PC-3 (cell line): ENCODE measurements around the gene MSI2. TPM values are rescaled to one million over a fixed set of nuclear protein-coding genes. Genes with fewer than 3 reads are reported as not detected.

Experiments
- ATAC-seq: fragments of 200-7000 bp; cut with Tn5 transposase; 2 replicates; pipeline ENCODE4 v1.9.1; 2020; ENCODE audit warnings: mild to moderate bottlenecking, moderate library complexity
- BruUV-seq: library from RNA; stranded (reverse); fragments of 400-500 nt; replicated peaks from 2 replicates; lab custom pipeline; 2021; lab: Mats Ljungman, UMichigan
- CTCF ChIA-PET: fragments of 300-600 bp; sonication (Branson Sonifier 250); formaldehyde crosslinking; loops from one replicate; lab custom pipeline; 2022; ENCODE audit warnings: antibody characterized with exemption; lab: Charles Lee
- POLR2A ChIA-PET: fragments of 300-600 bp; sonication (Branson Sonifier 250); formaldehyde crosslinking; loops from one replicate; lab custom pipeline; 2022; ENCODE audit warnings: antibody characterized with exemption; ENCODE audit not compliant: unreplicated experiment; lab: Charles Lee
- DNase-seq: peaks from one replicate; pipeline ENCODE4 v3.0.0-alpha.2; 2015
- H2AFZ ChIP-seq: fragments of 300-600 bp; sonication (generic); 2 replicates; pipeline ENCODE4 v1.6.0; 2016; ENCODE audit warnings: antibody characterized with exemption, low read length
- H3F3A ChIP-seq: fragments of 300-600 bp; sonication (generic); one replicate; pipeline ENCODE4 v1.6.0; 2017; ENCODE audit warnings: antibody characterized with exemption, low read length, control low read depth, mild to moderate bottlenecking; ENCODE audit not compliant: unreplicated experiment
- H3K27ac ChIP-seq: fragments of 300-600 bp; sonication (generic); 2 replicates; pipeline ENCODE4 v1.5.1; 2016; ENCODE audit warnings: mild to moderate bottlenecking, low read length
- H3K27me3 ChIP-seq: fragments of 300-600 bp; sonication (generic); 2 replicates; pipeline ENCODE4 v1.6.1; 2016; ENCODE audit warnings: low read length, mixed read lengths
- H3K36me3 ChIP-seq: fragments of 300-600 bp; sonication (generic); 2 replicates; pipeline ENCODE4 v1.6.1; 2016; ENCODE audit warnings: low read depth, mixed run types, low read length, mixed read lengths
- H3K4me1 ChIP-seq: fragments of 300-600 bp; sonication (generic); 2 replicates; pipeline ENCODE4 v1.5.1; 2016; ENCODE audit warnings: low read length; ENCODE audit not compliant: insufficient read depth
- H3K4me2 ChIP-seq: fragments of 300-600 bp; sonication (generic); 2 replicates; pipeline ENCODE4 v1.6.0; 2016; ENCODE audit warnings: low read length
- H3K4me3 ChIP-seq: fragments of 300-600 bp; sonication (generic); 2 replicates; pipeline ENCODE4 v1.5.1; 2016; ENCODE audit warnings: mild to moderate bottlenecking, low read length, mixed read lengths
- H3K79me2 ChIP-seq: fragments of 300-600 bp; sonication (generic); 2 replicates; pipeline ENCODE4 v1.6.1; 2017; ENCODE audit warnings: low read length, mixed read lengths
- H3K9ac ChIP-seq: fragments of 300-600 bp; sonication (generic); 2 replicates; pipeline ENCODE4 v1.6.0; 2016; ENCODE audit warnings: mild to moderate bottlenecking, low read length
- H3K9me2 ChIP-seq: fragments of 300-600 bp; sonication (generic); replicated peaks from 2 replicates; pipeline ENCODE4 v1.6.1; 2016; ENCODE audit warnings: mixed run types, low read length, mixed read lengths
- H3K9me3 ChIP-seq: fragments of 300-600 bp; sonication (generic); 2 replicates; pipeline ENCODE4 v1.6.1; 2016; ENCODE audit warnings: low read length, mixed read lengths
- H4K20me1 ChIP-seq: fragments of 300-600 bp; sonication (generic); 2 replicates; pipeline ENCODE4 v1.6.1; 2016; ENCODE audit warnings: low read length, mixed read lengths
- EZH2 ChIP-seq: fragments of 300-600 bp; sonication (generic); IDR thresholded peaks from one replicate; pipeline ENCODE4 v1.6.1; 2017; ENCODE audit warnings: antibody characterized with exemption, mild to moderate bottlenecking, low read length; ENCODE audit not compliant: unreplicated experiment
- EZH2phosphoT487 ChIP-seq: fragments of 300-600 bp; sonication (generic); IDR thresholded peaks from 2 replicates; pipeline ENCODE4 v1.6.1; 2018; ENCODE audit warnings: mild to moderate bottlenecking, antibody characterized with exemption, low read length, borderline replicate concordance
- intact Hi-C: fragments of 100-400 bp; cut with micrococcal nuclease; formaldehyde crosslinking; loops from 2 replicates; pipeline ENCODE4 v1.9.0; 2023
- total RNA-seq: library from RNA; depleted of rRNA; stranded (reverse); fragments of >200 nt; gene quantifications from 2 replicates; pipeline ENCODE4 v1.2.3, GENCODE V29; 2014
- TF ChIP-seq, protein P1 (sequence below): fragments of 300-600 bp; sonication (generic); conservative IDR thresholded peaks from 2 replicates; pipeline ENCODE4 v1.5.1; 2017; ENCODE audit warnings: antibody characterized with exemption, low read depth, mild to moderate bottlenecking, low read length

MSI2 gene
- total RNA-seq, 1 experiment from 2014 or later: 54.7 TPM

DNA sequence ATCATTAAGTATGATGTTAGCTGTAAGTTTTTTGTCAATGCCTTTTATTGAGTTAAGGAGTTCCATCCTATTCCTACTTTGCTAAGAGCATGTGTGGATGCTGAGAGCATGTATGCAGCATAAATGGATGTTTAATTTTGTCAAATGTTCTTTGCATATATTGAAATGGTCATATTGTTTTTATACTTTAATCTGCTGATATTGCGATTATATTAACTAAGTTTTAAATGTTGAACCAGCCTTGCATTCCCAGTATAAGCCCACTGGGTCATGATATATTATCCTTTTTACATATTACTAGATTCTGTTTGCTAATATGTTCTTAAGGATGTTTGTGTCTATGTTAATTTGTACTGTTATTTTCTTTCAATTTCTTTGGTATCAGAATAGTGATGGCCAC lies 435.6 kb downstream of the MSI2 start:
- no peak overlapping the region for H3K4me3 ChIP-seq
- intact Hi-C loops: no loop called here
- H2AFZ ChIP-seq: no peak overlapping the region
- no peaks in the 10 kb centered on the region for H3K27me3 ChIP-seq
- CTCF ChIA-PET: no interaction called here
- H4K20me1 ChIP-seq: no peaks in the 10 kb centered on the region
- no peaks in the 10 kb centered on the region for H3K9me3 ChIP-seq
- ATAC-seq: no peak
- no peaks in the 10 kb centered on the region for H3K36me3 ChIP-seq
- H3K27ac ChIP-seq: no peak overlapping the region
- no peak overlapping the region for H3K9ac ChIP-seq
- no peaks in the 10 kb centered on the region for H3K9me2 ChIP-seq
- H3K79me2 ChIP-seq: no peaks in the 10 kb centered on the region
- no peaks in the 10 kb centered on the region for H3K4me1 ChIP-seq
- H3K4me2 ChIP-seq: no peak overlapping the region
- DNase-seq: no peak
- BruUV-seq: no TSS peak
- TF ChIP-seq, protein P1, sequence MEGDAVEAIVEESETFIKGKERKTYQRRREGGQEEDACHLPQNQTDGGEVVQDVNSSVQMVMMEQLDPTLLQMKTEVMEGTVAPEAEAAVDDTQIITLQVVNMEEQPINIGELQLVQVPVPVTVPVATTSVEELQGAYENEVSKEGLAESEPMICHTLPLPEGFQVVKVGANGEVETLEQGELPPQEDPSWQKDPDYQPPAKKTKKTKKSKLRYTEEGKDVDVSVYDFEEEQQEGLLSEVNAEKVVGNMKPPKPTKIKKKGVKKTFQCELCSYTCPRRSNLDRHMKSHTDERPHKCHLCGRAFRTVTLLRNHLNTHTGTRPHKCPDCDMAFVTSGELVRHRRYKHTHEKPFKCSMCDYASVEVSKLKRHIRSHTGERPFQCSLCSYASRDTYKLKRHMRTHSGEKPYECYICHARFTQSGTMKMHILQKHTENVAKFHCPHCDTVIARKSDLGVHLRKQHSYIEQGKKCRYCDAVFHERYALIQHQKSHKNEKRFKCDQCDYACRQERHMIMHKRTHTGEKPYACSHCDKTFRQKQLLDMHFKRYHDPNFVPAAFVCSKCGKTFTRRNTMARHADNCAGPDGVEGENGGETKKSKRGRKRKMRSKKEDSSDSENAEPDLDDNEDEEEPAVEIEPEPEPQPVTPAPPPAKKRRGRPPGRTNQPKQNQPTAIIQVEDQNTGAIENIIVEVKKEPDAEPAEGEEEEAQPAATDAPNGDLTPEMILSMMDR: no peak
- no peak for TF ChIP-seq EZH2phosphoT487
- H3F3A ChIP-seq: no peaks in the 10 kb centered on the region
- POLR2A ChIA-PET: no interaction called here

DNA sequence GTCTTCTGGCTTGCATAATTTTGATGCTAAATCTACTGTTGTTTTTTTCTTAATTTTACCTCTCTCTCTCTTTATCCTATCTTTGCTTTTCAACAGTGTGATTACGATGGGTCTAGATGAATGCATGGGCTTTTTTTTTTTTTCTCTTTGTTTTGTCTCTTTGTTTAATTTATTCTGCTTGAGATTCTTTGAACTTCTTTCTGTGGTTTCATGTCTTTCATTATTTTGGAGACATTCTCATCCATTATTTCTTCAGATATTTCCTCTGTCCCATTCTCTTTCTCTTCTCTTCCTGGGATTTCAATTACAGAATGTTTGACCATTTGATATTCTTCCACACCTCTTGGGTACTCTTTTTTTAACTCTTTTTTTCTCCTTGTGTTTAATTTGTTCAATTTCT lies 436.4 kb downstream of the MSI2 start:
- Histone ChIP-seq H4K20me1 (no peaks in the 10 kb centered on the region), H3K9me3 (no peaks in the 10 kb centered on the region), H3K9ac (no peak overlapping the region), H3K9me2 (no peaks in the 10 kb centered on the region), H3K4me1 (no peaks in the 10 kb centered on the region), H3K36me3 (no peaks in the 10 kb centered on the region), H2AFZ (no peak overlapping the region), H3K27ac (no peak overlapping the region), H3K27me3 (no peaks in the 10 kb centered on the region), H3K79me2 (no peaks in the 10 kb centered on the region), H3K4me2 (no peak overlapping the region), H3K4me3 (no peak overlapping the region), H3F3A (no peaks in the 10 kb centered on the region)
- CTCF ChIA-PET: no interaction called here
- intact Hi-C loops: no loop called here
- no TSS peak for BruUV-seq
- ATAC-seq (no peak), DNase-seq (no peak)
- POLR2A ChIA-PET: no interaction called here
- TF ChIP-seq, protein P1: no peak
- TF ChIP-seq EZH2phosphoT487 (no peak), EZH2 (no peak)

DNA sequence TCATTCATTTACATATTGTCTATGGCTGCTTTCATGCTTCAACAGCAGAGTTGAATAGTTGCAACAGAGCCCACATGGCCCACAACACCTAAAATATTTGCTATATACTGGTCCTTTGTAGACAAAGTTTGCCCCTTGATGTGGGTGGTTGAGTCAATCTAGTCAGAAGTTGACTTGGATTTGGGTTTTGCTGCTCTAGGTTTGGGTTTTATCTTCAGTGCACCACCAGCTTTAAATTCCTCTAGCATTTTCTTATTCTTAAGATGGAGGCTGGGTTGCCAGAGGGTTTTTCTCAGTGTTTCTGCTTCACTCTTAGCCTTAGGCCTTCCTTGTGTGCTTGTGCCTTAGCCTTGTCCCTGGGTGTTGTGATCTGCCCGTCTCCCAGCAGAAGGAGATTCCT lies 437.7 kb downstream of the MSI2 start:
- H3F3A ChIP-seq: no peaks in the 10 kb centered on the region
- H3K4me1 ChIP-seq: no peaks in the 10 kb centered on the region
- CTCF ChIA-PET: no interaction called here
- no peak for DNase-seq
- H3K9me3 ChIP-seq: no peaks in the 10 kb centered on the region
- H3K4me2 ChIP-seq: no peak overlapping the region
- no peak for ATAC-seq
- no peak overlapping the region for H2AFZ ChIP-seq
- no peak overlapping the region for H3K9ac ChIP-seq
- no peaks in the 10 kb centered on the region for H3K9me2 ChIP-seq
- BruUV-seq: no TSS peak
- H3K4me3 ChIP-seq: no peak overlapping the region
- no peak overlapping the region for H3K27ac ChIP-seq
- H3K36me3 ChIP-seq: no peaks in the 10 kb centered on the region
- H4K20me1 ChIP-seq: no peaks in the 10 kb centered on the region
- no peaks in the 10 kb centered on the region for H3K27me3 ChIP-seq
- no peak for TF ChIP-seq EZH2phosphoT487
- TF ChIP-seq EZH2: no peak
- TF ChIP-seq, protein P1: no peak
- POLR2A ChIA-PET: interaction anchor here (0.7 kb wide), 1 partner anchor 72 kb away, joined by 4 read pairs; no protein-coding TSS in a partner anchor
- H3K79me2 ChIP-seq: no peaks in the 10 kb centered on the region
- intact Hi-C loops: no loop called here
